GM23248 (cell line): ENCODE data around the gene GTF2B. TPM values are rescaled to one million over a fixed set of nuclear protein-coding genes. Genes with fewer than 3 reads are reported as not detected.

ENCODE experiments used
- DNase-seq: peaks from one replicate; pipeline ENCODE4 v3.0.0-alpha.2; 2015
- H2AFZ ChIP-seq: fragments of 200-600 bp; sonication (generic); 2 replicates; pipeline ENCODE4 v1.6.1; 2016; ENCODE audit warnings: antibody characterized with exemption
- H3F3A ChIP-seq: fragments of 200-600 bp; sonication (generic); 2 replicates; pipeline ENCODE4 v1.6.1; 2016; ENCODE audit warnings: mild to moderate bottlenecking, antibody characterized with exemption, mixed run types; ENCODE audit not compliant: insufficient read depth
- H3K27ac ChIP-seq: fragments of 200-600 bp; sonication (generic); 2 replicates; pipeline ENCODE4 v1.5.1; 2016; ENCODE audit warnings: mild to moderate bottlenecking
- H3K27me3 ChIP-seq: fragments of 200-600 bp; sonication (generic); replicated peaks from 2 replicates; pipeline ENCODE4 v1.6.1; 2016; ENCODE audit warnings: mild to moderate bottlenecking; ENCODE audit not compliant: insufficient read depth
- H3K36me3 ChIP-seq: fragments of 200-600 bp; sonication (generic); 2 replicates; pipeline ENCODE4 v1.6.1; 2016; ENCODE audit warnings: low read depth, mild to moderate bottlenecking
- H3K4me1 ChIP-seq: fragments of 200-600 bp; sonication (generic); 2 replicates; pipeline ENCODE4 v1.6.1; 2016; ENCODE audit warnings: mild to moderate bottlenecking; ENCODE audit not compliant: insufficient read depth
- H3K4me2 ChIP-seq: fragments of 200-600 bp; sonication (generic); one replicate; pipeline ENCODE4 v1.6.1; 2016; ENCODE audit warnings: mild to moderate bottlenecking; ENCODE audit not compliant: unreplicated experiment
- H3K4me3 ChIP-seq: fragments of 200-600 bp; sonication (generic); 2 replicates; pipeline ENCODE4 v1.5.1; 2016; ENCODE audit warnings: mild to moderate bottlenecking
- H3K79me2 ChIP-seq: fragments of 200-600 bp; sonication (generic); 2 replicates; pipeline ENCODE4 v1.6.1; 2016; ENCODE audit warnings: mild to moderate bottlenecking; ENCODE audit not compliant: insufficient read depth
- H3K9ac ChIP-seq: fragments of 200-600 bp; sonication (generic); 2 replicates; pipeline ENCODE4 v1.6.1; 2016; ENCODE audit warnings: mild to moderate bottlenecking
- H3K9me2 ChIP-seq: fragments of 200-600 bp; sonication (generic); 2 replicates; pipeline ENCODE4 v1.6.1; 2016; ENCODE audit warnings: mixed run types, mild to moderate bottlenecking, moderate library complexity; ENCODE audit not compliant: insufficient read depth
- H3K9me3 ChIP-seq: fragments of 200-600 bp; sonication (generic); one replicate; pipeline ENCODE4 v1.6.1; 2017; ENCODE audit warnings: low read depth
- H4K20me1 ChIP-seq: fragments of 200-600 bp; sonication (generic); 2 replicates; pipeline ENCODE4 v1.6.0; 2016; ENCODE audit not compliant: insufficient read depth
- EZH2 ChIP-seq: fragments of 200-600 bp; sonication (generic); IDR thresholded peaks from 2 replicates; pipeline ENCODE4 v1.6.1; 2018; ENCODE audit warnings: antibody characterized with exemption, mild to moderate bottlenecking; ENCODE audit not compliant: insufficient read depth, poor library complexity, severe bottlenecking
- EZH2phosphoT487 ChIP-seq: fragments of 200-600 bp; sonication (generic); IDR thresholded peaks from 2 replicates; pipeline ENCODE4 v1.6.1; 2018; ENCODE audit warnings: antibody characterized with exemption, moderate library complexity, mild to moderate bottlenecking, low read depth; ENCODE audit not compliant: insufficient read depth
- WGBS, 2 experiments: methylation state at CpG; one replicate each; pipeline ENCODE4 v1.1.6; 2015 to 2017; ENCODE audit warnings: low lambda C conversion rate in 2 of 2, low coverage in 1 of 2; ENCODE audit errors: missing lambda C conversion rate in 2 of 2; 5-methylcytosine and 5-hydroxymethylcytosine counted together
- in situ Hi-C: fragments of 300-500 bp; cut with MboI; formaldehyde crosslinking; loops from 2 replicates; pipeline ENCODE4 v1.15.0; 2020
- polyA plus RNA-seq: library from polyadenylated mRNA; unstranded; fragments of >200 nt; fragmentation: Nextera tagmentation; extraction: Ambion mirVana; gene quantifications from 2 replicates; pipeline ENCODE4 v1.2.1, GENCODE V29; 2016
- total RNA-seq: library from RNA; depleted of rRNA; stranded (reverse); fragments of >200 nt; shearing (Covaris generic); gene quantifications from 2 replicates; pipeline ENCODE4 v1.2.3, GENCODE V29; 2014

GTF2B gene
- total and polyA plus RNA-seq, 2 experiments from 2014 or later, result 28.9 to 35.2 TPM

DNA sequence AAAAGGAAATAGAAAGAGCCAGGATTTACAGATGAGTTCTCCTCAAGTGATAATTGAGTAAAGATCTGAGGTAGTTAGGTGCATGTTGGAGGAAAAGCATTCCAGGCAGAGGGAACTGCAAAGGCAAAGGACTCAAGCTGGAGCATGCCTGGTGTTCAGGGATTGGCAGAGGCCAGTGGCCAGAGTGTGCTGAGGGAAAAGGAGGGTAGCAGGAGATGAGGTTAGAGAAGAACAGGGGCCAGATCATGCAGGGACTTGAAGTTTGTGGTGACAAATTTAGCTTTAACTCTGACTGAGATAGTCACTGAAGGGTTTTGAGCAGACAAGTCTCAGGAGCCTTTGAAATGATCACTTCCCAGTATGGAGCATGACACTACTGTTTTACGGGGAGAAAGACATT lies 19.0 kb upstream of the GTF2B start:
- Histone ChIP-seq H3K4me1 (no peaks in the 10 kb centered on the region), H3K4me2 (no peak overlapping the region), H3K9ac (no peak overlapping the region), H3K27ac (no peak overlapping the region), H3K36me3 (no peaks in the 10 kb centered on the region), H2AFZ (no peak overlapping the region), H3K27me3 (no peaks in the 10 kb centered on the region), H3K79me2 (no peaks in the 10 kb centered on the region), H3K9me3 (no peaks in the 10 kb centered on the region), H3K9me2 (no peaks in the 10 kb centered on the region), H4K20me1 (no peaks in the 10 kb centered on the region), H3F3A (no peaks in the 10 kb centered on the region), H3K4me3 (no peak overlapping the region)
- WGBS, 2 experiments, result 60 to 70% methylated on average over 1 of the region's 1 CpG
- no peak for DNase-seq
- in situ Hi-C loops, result no loop called here
- TF ChIP-seq EZH2, result no peak
- TF ChIP-seq EZH2phosphoT487, result no peak

DNA sequence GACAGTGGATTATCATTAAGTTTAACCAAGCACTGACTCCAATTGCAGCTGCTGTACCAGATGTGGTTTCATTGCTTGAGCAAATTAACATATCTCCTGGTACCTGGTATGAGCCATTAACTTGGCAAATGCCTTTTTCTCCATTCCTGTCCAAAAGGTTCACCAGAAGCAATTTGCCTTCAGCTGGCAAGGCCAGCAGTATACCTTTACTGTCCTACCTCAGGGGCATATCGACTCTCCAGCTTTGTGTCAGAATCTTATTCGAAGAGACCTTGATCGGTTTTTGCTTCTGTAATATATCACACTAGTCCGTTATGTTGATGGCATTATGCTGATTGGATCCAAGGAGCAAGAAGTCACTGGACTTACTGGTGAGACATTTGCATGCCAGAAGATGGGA lies 9.5 kb upstream of the GTF2B start:
- in situ Hi-C loops, result no loop called here
- DNase-seq, result no peak
- H4K20me1 ChIP-seq, result no peaks in the 10 kb centered on the region
- H3K4me1 ChIP-seq, result no peaks in the 10 kb centered on the region
- no peak overlapping the region for H3K27ac ChIP-seq
- H3K4me2 ChIP-seq, result no peak overlapping the region
- H3K27me3 ChIP-seq, result no peaks in the 10 kb centered on the region
- 62 to 69% methylated on average over 4 of the region's 4 CpGs for WGBS, 2 experiments
- no peak overlapping the region for H2AFZ ChIP-seq
- no peak overlapping the region for H3K4me3 ChIP-seq
- no peaks in the 10 kb centered on the region for H3F3A ChIP-seq
- H3K9me3 ChIP-seq, result no peaks in the 10 kb centered on the region
- no peaks in the 10 kb centered on the region for H3K36me3 ChIP-seq
- H3K9me2 ChIP-seq, result no peaks in the 10 kb centered on the region
- no peaks in the 10 kb centered on the region for H3K79me2 ChIP-seq
- no peak overlapping the region for H3K9ac ChIP-seq
- no peak for TF ChIP-seq EZH2
- TF ChIP-seq EZH2phosphoT487, result no peak

DNA sequence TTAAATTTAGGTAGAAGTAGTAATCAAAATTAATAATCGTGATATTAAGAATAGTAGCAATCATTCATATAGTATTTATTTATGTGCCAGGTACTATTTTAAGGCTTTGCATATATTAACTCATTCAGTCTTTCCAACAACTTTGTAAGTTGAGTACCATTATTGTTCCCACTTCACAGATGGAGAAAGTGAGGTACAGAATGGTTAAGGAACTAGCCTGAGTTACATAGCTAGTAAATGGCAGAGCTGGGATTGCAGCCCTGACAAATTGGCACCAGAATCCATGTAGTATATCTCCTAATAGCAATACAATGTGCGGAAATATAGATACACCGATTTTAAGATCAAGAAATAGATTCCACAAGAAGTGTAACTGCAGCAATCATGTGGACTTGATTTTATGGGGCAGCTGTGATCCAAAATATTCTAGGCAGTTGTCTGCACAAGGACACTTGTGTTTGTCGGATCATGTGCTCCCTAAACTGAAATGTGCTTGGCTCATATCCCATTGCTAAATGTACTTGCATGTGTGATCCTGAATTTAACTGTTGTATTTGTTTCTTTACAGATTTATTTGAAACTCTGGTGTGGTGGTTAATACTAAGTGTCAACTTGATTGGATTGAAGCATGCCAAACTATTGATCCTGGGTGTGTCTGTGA lies 5.8 kb upstream of the GTF2B start:
- Histone ChIP-seq H3K27ac (no peak overlapping the region), H3F3A (no peaks in the 10 kb centered on the region), H3K4me1 (0 out of 2 replicates have a peak, but pooled peaks cover under 1% of the 10 kb centered on the region), H4K20me1 (no peaks in the 10 kb centered on the region), H3K36me3 (no peaks in the 10 kb centered on the region), H3K4me3 (no peak overlapping the region), H2AFZ (no peak overlapping the region), H3K4me2 (no peak overlapping the region), H3K27me3 (no peaks in the 10 kb centered on the region), H3K9me3 (no peaks in the 10 kb centered on the region), H3K9me2 (no peaks in the 10 kb centered on the region), H3K9ac (no peak overlapping the region), H3K79me2 (no peaks in the 10 kb centered on the region)
- in situ Hi-C loops, result no loop called here
- WGBS, 2 experiments, result 20 to 21% methylated on average over 4 of the region's 4 CpGs
- no peak for TF ChIP-seq EZH2phosphoT487
- DNase-seq, result no peak

DNA sequence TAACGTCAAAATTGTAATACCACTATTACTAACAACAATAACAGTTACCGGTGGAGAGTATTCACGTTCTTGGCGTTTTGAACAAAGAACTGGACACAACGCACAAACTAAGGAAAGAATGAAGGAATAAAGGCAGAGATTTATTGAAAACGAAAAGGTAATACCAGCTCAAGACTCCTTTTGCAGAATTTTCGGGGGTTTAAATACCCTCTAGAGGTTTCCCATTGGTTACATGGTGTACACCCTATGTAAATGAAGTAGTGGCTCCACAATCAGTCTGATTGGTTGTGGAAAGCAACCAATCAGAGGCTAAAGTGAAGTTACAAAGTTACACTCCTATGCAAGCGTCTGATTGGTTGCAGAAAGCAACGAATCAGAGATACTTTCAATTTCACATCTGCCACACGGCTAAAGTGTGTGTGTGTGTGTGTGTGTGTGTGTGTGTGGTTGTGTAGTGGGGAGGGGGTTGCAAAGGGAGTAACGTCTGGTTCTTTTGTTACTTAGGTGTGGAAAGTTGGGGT lies 1.1 kb upstream of the GTF2B start:
- Histone ChIP-seq H3K9me3 (no peaks in the 10 kb centered on the region), H3K27me3 (no peaks in the 10 kb centered on the region), H3F3A (no peaks in the 10 kb centered on the region), H3K4me2 (peak overlapping the region; percentile 70), H3K9ac (no peak overlapping the region), H4K20me1 (no peaks in the 10 kb centered on the region), H3K27ac (no peak overlapping the region), H3K4me1 (peaks cover 27% of the 10 kb centered on the region), H2AFZ (peak overlapping the region; percentile 86), H3K4me3 (peak overlapping the region; percentile 98), H3K36me3 (0 out of 2 replicates have a peak, but pooled peaks cover 6% of the 10 kb centered on the region), H3K9me2 (no peaks in the 10 kb centered on the region), H3K79me2 (peaks cover 39% of the 10 kb centered on the region)
- in situ Hi-C loops, result no loop called here
- DNase-seq, result peak; percentile 60
- no peak for TF ChIP-seq EZH2phosphoT487
- TF ChIP-seq EZH2, result no peak
- 58 to 62% methylated on average over 11 of the region's 11 CpGs for WGBS, 2 experiments
